Measurements from ENCODE around the gene DNAH11.
"Not testable (repeated sequence)": the region's sequence is repeated elsewhere in the genome, so short reads cannot be mapped to it uniquely, and the experiment has no call there.

The DNAH11 gene

DNA sequence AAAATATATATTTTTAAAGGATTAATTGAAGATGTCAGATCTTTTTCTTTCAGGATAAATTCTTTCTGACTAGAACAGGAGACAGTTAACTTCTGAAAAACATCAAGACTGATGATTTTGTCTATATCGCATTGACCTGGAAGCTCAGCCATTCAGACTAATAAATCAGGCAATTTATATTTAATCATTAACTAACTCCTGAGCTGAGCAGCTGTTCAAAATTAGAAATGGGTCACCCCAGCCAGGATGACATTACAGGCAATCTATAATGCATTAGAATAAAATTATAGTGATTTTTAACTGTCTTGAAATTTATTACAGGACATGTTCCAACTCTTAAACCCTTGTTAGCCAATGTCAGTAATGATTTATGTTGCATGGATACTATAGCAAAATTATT is 263.0 kb downstream of the DNAH11 start:
- DNase-seq: no peak

DNA sequence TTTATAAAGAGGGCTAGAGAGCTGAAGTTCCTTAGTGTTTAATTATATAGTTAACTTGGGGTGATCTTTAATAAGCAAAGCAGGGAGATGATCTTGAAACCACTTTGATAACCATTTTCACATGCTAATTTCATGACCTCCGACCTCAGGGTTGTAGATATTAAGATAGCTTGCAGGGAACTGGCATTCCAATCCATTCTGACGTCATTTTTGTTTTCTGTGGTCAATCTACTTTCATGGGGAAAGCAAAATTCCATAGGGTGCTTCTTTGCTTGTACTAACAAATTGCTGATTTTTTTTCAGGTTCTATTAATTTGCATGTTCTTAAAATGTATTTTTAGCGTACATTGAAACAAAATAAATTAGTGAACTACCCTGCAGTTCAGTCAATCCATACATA is 263.5 kb downstream of the DNAH11 start:
- no peak for DNase-seq

DNA sequence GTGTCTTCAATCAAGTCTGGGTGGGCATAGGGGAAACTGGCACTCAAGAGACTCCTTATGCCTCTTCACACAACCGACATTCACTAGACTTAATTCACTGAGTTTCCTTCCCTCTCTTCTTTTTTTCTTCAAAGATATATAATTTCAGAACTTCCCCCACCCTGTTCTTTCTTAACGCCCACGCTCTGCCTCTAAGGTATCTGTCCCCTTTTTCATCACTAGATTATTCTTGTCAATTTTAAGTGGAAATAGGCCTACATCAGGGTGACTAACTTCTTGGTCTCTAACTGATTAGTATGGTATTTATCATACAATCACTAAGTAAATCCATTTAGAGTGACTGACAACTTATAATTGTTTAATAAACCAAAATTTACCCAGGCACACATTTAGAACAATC is 276.2 kb downstream of the DNAH11 start:
- no peak for DNase-seq

DNA sequence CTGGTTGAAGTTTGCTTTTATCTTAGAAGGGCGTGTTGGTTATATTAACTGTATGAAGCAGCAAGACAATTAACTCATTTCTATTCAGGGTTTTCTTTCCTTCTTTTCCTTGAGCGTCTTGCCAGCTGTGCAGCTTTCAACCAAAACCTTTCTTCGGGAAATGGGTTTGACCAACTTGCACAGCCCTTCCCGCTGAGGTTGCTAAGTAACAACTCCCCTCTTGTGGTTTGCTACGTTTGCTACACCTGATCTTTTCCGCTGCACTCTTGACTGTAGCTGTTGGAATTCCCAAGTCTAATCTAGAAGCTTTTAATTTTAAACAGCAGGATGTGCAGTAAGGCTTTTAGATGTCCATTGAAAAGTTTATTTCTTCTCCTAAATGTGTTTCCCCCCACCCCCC is 286.0 kb downstream of the DNAH11 start:
- no peak for DNase-seq

GRCh38 chr7:21829731-21830130 is 286.9 kb downstream of the DNAH11 start:
- no peak for DNase-seq

- no peak for DNase-seq
These were observed 301.9 kb downstream of the DNAH11 start for GRCh38 chr7:21844742-21845141.

DNA sequence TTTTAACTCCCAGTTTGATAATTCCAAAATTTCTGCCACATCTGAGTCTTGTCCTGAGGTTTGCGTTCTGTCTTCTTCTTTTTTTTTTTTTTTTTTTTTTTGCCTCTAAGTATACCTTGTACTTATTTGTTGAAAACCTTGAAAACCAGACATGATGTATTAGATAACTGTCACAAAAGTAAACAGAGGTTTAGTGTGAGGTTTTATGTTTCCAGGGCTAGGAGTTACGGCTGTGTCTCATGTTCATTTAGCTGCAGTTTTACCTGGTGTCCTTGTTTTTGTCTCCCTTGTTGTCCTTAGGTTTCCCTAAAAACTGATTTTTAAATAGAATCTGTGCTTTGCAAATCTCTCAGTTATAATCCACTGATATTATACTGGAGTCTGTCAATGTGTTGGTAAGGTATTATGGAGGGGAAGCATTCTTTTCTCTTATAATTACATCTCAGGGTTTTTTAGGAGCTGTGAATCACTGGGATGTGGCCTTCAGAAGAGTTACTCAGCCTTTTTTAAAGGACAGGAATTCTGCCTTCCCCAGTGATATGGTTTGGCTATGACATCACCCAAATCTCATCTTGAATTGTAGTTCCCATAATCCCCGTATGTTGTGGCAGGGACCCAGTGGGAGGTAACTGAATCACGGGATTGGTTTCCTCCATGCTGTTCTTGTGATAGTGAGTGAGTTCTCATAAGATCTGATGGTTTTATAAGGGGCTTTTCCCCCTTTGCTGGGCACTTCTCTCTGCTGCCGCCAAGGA is 307.9 kb downstream of the DNAH11 start:
- DNase-seq: no peak

- DNase-seq: peak; percentile 8
These were observed 308.7 kb downstream of the DNAH11 start for GRCh38 chr7:21851559-21851967.

DNA sequence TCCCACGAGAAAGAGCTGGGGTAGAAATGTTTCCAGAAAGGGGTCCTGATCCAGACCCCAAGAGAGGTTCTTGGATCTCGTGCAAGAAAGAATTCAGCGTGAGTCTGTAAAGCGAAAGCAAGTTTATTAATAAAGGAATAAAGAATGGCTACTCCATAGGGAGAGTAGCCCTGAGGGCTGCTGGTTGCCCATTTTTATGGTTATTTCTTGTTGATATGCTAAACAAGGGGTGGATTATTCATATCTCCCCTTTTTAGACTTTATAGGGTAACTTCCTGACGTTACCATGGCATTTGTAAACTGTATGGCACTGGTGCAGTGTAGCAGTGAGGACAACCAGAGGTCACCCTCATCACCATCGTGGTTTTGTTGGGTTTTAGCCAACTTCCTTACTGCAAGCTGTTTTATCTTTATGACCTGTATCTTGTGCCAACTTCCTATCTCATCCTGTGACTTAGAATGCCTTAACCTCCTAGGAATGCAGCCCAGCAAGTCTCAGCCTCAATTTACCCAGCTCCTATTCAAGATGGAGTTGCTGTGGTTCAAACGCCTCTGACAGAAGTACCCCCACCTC is 322.9 kb downstream of the DNAH11 start:
- DNase-seq: not testable (repeated sequence)

GRCh38 chr7:21866731-21867130 is 323.9 kb downstream of the DNAH11 start:
- no peak for DNase-seq

DNA sequence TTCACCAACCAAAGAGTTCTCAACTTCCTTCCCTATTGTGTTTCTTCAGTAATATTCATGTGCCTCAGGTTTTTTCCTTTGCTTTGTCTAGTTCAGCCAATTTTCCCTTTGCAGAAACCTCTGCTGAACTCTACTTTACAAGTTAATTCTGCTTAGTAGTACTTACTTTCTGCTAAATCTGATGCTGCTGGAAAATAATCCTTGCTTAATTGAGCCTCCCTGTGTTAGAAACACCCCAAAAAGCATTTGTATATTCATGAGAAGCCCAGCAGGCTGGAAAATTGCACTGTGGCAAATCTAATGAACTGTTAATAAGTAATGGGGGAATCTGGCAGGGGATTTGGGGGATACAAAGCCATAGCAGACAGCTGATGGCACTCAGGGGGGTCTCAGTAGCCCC is 324.4 kb downstream of the DNAH11 start:
- DNase-seq: no peak

GRCh38 chr7:21867816-21868575 is 325.2 kb downstream of the DNAH11 start:
- no peak for DNase-seq

DNA sequence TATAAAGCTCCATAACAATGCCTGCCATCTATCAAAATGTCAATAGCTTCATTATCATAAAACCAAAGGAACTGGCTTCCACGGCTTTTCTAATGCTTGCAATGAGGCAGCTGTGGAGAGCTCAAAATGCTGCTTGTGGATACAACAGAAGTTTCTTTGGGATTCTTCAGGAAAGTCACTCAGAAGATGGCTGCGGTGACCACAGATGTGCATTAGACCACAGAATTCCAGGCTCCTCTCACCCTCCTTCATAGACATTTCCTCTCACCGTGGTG is 325.7 kb downstream of the DNAH11 start:
- DNase-seq: no peak

DNA sequence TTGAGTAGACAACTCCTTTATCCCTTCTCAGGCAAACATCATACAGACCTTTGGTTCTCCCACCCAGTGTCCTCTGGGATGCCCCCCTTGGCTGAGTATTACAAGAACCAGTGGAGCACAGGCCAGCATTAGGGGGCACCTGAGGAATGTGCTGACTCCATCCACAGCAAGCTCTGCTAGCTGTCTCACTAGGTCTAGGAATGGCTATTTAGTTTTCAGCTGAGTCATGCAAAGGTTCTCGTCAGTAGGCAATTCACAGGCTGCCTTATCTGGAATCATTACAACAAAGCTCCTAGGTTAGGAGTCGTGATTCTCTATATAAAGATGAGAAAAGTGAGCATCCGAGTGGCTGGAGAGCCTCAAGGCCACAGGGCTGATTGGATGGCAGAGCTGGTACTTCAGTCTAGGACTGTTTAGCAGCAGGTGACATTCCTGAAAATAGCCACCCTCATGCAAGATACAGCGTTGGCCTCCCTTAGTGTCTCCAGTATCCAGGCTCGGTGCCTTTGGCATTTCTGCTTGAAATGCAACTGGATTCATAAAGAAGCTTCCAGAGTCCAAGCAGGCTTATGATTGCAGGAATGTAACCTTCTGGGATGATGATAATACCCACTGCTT is 327.1 kb downstream of the DNAH11 start:
- DNase-seq: no peak

- DNase-seq: no peak
These were observed 340.2 kb downstream of the DNAH11 start for GRCh38 chr7:21883069-21883468.

- DNase-seq: not testable (repeated sequence)
These were observed 340.7 kb downstream of the DNAH11 start for GRCh38 chr7:21883501-21883900.

DNA sequence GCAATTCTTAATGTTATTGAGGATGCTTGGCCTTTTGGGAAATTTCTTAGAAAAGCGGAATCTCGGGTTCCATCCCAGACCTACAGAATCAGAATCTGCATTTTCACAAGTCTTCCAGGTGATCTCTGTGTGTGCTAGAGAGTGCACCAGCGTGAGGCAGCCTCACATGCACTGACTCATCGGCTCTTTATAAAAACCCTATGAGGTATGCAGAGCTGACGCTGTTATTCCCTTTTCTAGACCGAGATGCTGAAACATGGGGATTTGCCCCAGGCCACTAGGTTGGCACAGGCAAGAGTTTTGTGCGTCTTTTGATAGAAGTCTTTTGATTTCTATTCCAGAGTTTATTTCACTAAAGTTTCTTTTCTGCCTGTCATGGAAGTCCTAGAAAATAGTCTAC is 341.7 kb downstream of the DNAH11 start:
- DNase-seq: no peak

DNA sequence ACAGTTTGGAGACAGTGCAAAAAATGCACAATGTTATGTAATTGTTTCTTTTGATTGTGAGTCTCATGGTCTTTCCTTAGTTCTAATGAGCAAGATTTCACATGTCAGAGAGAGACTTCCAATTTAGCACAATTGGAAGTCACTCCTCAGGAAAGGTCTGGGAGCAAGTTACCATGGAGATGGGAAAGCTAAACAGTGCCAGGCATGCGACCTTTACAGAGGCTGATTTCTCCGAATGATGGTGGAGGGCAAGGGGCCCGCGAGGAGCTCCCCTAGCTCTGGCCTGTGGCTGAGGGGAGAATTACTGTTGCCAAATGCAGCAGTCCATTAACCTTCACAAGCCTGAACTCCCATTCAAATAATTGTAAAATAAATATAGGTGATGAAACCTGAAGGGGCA is 343.6 kb downstream of the DNAH11 start:
- no peak for DNase-seq

DNA sequence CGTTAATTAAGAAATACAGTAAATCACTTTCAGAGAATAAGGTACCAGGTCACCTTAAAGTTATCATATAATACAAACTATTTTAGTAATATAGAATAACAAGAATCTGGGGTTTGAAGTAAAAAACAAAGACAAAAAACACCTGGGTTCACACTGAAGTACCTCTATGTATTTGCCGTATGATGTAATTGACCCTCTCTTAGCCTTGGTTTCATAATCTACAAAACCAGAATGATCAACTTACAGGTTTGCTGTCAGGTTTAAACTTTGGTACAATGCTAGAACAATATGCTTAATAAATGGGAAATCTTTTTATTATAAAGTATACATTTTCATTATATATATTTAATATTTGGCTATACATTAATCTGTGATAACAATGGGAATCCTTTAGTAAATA is 344.5 kb downstream of the DNAH11 start:
- DNase-seq: no peak

- no peak for DNase-seq
These were observed 344.9 kb downstream of the DNAH11 start for GRCh38 chr7:21887779-21888178.

DNA sequence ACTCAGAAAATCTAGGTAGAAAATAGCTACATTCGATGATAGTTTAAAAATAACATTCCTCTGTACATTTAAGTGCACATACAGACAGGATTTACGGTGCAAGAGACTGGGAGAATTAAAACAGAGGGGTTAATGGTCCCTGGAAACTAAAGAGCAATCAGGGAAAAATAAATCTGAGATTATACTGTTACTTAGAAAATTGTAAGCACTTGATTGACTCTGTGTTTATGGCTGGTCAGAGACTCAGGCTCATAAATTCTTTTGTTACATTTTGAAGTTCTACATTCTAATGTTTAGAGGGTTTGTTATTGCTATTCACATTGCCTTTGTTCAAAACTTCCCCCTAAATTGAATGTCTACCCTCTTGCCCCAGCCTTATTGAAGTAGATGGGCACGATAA is 348.5 kb downstream of the DNAH11 start:
- DNase-seq: no peak

DNA sequence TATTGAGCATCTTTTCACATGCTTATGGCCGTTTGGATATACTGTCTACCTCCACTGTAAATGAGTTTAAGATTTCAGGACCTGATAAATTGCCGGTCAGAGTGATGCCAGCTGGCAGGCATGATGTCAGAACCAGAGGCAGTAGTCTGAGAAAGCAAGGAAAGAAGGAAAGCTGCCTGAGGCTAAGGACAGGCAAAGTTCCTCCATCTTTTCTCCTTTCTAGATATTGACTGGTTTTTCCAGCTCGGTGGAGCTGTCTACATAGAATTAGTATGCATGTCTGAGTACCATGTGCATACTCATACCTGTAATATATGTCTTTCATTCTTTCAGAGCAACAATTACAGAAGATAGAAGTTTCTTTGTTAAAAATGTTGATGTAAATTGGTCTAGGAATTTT is 350.6 kb downstream of the DNAH11 start:
- no peak for DNase-seq

DNA sequence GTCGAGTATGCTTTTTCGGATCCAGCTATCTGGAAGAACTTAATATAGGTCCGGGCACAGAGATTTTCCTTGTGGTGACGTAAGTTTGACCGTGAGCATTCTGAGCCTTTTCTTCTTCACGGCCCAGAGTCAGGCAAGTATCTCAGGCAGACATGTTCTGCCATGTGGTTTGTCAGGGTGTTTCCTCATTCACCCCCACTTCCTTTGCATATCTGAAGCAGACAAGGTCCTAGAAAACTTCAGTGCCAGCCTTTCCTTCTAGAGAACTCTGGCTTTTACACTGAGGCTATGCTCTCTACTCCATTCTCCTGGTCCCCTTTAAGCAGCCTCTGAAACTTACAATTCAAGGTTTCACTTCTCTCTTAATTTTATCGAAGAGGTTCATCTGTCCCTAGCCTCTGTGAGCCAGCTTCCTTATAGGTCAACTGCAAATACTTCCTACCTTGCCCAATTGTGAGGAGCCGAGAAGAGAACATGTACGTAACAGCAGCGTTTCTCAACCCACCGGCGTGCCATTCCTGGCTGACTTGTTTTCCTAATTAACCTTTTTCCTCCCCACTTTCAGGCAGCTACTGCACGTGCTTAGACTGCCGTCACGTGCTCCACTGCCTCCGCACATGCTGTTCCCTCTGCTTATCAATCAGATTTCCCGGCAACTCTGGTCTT is 355.6 kb downstream of the DNAH11 start:
- DNase-seq: peak; percentile 38

Data from CD4-positive, alpha-beta T cell treated with Interleukin-6 for 4 hours (primary cell).